ENCODE measurements around the gene RAB34. TPM values are rescaled to one million over a fixed set of nuclear protein-coding genes. Genes with fewer than 3 reads are reported as not detected.

RAB34 gene
- total and polyA plus RNA-seq, 2 experiments from 2014 or later: 277 to 476 TPM

DNA sequence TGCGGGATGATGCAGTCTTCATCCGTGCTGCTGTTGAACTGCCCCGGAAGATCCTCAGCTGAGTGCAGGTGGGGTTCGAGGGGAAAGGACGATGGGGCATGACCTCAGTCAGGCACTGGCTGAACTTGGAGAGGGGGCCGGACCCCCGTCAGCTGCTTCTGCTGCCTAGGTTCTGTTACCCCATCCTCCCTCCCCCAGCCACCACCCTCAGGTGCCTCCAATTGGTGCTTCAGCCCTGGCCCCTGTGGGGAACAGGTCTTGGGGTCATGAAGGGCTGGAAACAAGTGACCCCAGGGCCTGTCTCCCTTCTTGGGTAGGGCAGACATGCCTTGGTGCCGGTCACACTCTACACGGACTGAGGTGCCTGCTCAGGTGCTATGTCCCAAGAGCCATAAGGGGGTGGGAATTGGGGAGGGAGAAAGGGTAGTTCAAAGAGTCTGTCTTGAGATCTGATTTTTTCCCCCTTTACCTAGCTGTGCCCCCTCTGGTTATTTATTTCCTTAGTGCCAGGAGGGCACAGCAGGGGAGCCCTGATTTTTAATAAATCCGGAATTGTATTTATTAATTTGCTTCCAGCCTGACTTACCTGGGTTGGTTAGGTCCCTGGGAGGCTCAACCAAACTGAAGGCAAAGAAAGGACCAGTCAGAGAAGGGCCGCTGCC lies 32.0 kb upstream of the RAB34 start:
- DNase-seq: no peak
- Histone ChIP-seq H2AFZ (no peak overlapping the region), H3F3A (ENCODE audit: insufficient read depth) (0 out of 2 replicates have a peak, but pooled peaks cover 13% of the 10 kb centered on the region), H3K36me3 (ENCODE audit: low read depth) (peaks cover 4% of the 10 kb centered on the region; the same call in 1 of the 2 replicates), H3K4me1 (ENCODE audit: insufficient read depth) (peaks cover 10% of the 10 kb centered on the region; the same call in 1 of the 2 replicates), H3K9me2 (ENCODE audit: insufficient read depth) (no peaks in the 10 kb centered on the region), H3K9me3 (ENCODE audit: low read depth) (no peaks in the 10 kb centered on the region), H3K79me2 (ENCODE audit: insufficient read depth) (peaks cover 55% of the 10 kb centered on the region), H3K27ac (no peak overlapping the region), H3K4me2 (ENCODE audit: unreplicated experiment) (no peak overlapping the region), H3K27me3 (replicated peaks; ENCODE audit: insufficient read depth) (no peaks in the 10 kb centered on the region), H3K4me3 (no peak overlapping the region), H4K20me1 (ENCODE audit: insufficient read depth) (no peaks in the 10 kb centered on the region), H3K9ac (no peak overlapping the region)
- 53 to 56% methylated on average over 11 of the region's 11 CpGs for WGBS, 2 experiments (ENCODE audit: low coverage in 1 of 2, low lambda C conversion rate in 2 of 2, missing lambda C conversion rate in 2 of 2)
- in situ Hi-C loops (cut with MboI): no loop called here
- TF ChIP-seq EZH2 (IDR thresholded peaks at IDR 0.05; ENCODE audit: insufficient read depth, poor library complexity, severe bottlenecking) (no peak), EZH2phosphoT487 (IDR thresholded peaks at IDR 0.05; ENCODE audit: insufficient read depth, low read depth) (no peak)

DNA sequence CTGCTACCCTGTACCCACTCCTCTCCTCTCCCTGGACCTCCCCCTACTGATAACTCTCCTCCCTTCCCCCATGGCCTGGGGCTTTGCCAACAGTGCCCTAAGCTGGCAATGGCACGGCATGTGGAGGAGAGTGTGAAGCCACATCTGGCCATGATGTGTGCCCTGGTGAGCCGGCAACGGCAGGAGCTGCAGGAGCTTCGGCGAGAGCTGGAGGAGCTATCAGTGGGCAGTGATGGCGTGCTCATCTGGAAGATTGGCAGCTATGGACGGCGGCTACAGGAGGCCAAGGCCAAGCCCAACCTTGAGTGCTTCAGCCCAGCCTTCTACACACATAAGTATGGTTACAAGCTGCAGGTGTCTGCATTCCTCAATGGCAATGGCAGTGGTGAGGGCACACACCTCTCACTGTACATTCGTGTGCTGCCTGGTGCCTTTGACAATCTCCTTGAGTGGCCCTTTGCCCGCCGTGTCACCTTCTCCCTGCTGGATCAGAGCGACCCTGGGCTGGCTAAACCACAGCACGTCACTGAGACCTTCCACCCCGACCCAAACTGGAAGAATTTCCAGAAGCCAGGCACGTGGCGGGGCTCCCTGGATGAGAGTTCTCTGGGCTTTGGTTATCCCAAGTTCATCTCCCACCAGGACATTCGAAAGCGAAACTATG lies 31.3 kb upstream of the RAB34 start:
- Histone ChIP-seq H3K9ac (no peak overlapping the region), H3K79me2 (ENCODE audit: insufficient read depth) (peaks cover 60% of the 10 kb centered on the region), H3F3A (ENCODE audit: insufficient read depth) (0 out of 2 replicates have a peak, but pooled peaks cover 13% of the 10 kb centered on the region), H3K4me2 (ENCODE audit: unreplicated experiment) (no peak overlapping the region), H2AFZ (no peak overlapping the region), H3K27me3 (replicated peaks; ENCODE audit: insufficient read depth) (no peaks in the 10 kb centered on the region), H3K9me3 (ENCODE audit: low read depth) (no peaks in the 10 kb centered on the region), H3K4me1 (ENCODE audit: insufficient read depth) (peaks cover 10% of the 10 kb centered on the region; the same call in 1 of the 2 replicates), H3K4me3 (no peak overlapping the region), H3K36me3 (ENCODE audit: low read depth) (peaks cover 4% of the 10 kb centered on the region; the same call in 1 of the 2 replicates), H3K27ac (no peak overlapping the region), H3K9me2 (ENCODE audit: insufficient read depth) (no peaks in the 10 kb centered on the region), H4K20me1 (ENCODE audit: insufficient read depth) (no peaks in the 10 kb centered on the region)
- TF ChIP-seq EZH2phosphoT487 (IDR thresholded peaks at IDR 0.05; ENCODE audit: insufficient read depth, low read depth): no peak
- TF ChIP-seq EZH2 (IDR thresholded peaks at IDR 0.05; ENCODE audit: insufficient read depth, poor library complexity, severe bottlenecking): no peak
- WGBS, 2 experiments (ENCODE audit: low coverage in 1 of 2, low lambda C conversion rate in 2 of 2, missing lambda C conversion rate in 2 of 2): 69% methylated on average over 17 to 18 of the region's 18 CpGs
- in situ Hi-C loops (cut with MboI): no loop called here
- no peak for DNase-seq

DNA sequence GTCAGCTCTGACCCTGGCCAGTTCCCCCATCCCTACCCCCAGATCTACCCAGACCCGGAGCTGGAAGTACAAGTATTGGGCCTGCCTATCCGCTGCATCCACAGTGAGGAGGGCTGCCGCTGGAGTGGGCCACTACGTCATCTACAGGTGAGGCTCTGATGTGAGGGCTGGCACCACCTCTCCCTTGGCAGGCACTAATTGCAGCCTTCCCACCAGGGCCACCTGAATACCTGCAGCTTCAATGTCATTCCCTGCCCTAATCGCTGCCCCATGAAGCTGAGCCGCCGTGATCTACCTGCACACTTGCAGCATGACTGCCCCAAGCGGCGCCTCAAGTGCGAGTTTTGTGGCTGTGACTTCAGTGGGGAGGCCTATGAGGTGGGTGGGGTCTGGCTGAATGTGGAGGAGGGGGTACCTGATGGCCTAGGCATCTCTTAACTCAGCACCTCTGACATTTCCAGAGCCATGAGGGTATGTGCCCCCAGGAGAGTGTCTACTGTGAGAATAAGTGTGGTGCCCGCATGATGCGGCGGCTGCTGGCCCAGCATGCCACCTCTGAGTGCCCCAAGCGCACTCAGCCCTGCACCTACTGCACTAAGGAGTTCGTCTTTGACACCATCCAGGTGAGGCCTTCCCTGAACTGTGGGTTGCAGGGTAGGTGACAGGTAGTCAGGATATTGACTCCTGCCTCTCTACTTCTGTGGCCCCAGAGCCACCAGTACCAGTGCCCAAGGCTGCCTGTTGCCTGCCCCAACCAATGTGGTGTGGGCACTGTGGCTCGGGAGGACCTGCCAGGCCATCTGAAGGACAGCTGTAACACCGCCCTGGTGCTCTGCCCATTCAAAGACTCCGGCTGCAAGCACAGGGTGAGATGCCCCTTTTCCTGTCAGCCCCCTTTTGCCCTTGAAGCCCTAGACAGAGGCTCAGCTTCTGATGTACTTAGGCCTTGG lies 30.4 kb upstream of the RAB34 start:
- in situ Hi-C loops (cut with MboI): no loop called here
- Histone ChIP-seq H3K4me1 (ENCODE audit: insufficient read depth) (peaks cover 13% of the 10 kb centered on the region), H3K9ac (no peak overlapping the region), H3K4me3 (no peak overlapping the region), H3K79me2 (ENCODE audit: insufficient read depth) (peaks cover 60% of the 10 kb centered on the region), H3K9me2 (ENCODE audit: insufficient read depth) (no peaks in the 10 kb centered on the region), H3K36me3 (ENCODE audit: low read depth) (peaks cover 4% of the 10 kb centered on the region; the same call in 1 of the 2 replicates), H2AFZ (no peak overlapping the region), H3K27ac (no peak overlapping the region), H4K20me1 (ENCODE audit: insufficient read depth) (no peaks in the 10 kb centered on the region), H3K4me2 (ENCODE audit: unreplicated experiment) (no peak overlapping the region), H3K9me3 (ENCODE audit: low read depth) (no peaks in the 10 kb centered on the region), H3K27me3 (replicated peaks; ENCODE audit: insufficient read depth) (no peaks in the 10 kb centered on the region), H3F3A (ENCODE audit: insufficient read depth) (0 out of 2 replicates have a peak, but pooled peaks cover 16% of the 10 kb centered on the region)
- TF ChIP-seq EZH2phosphoT487 (IDR thresholded peaks at IDR 0.05; ENCODE audit: insufficient read depth, low read depth) (no peak), EZH2 (IDR thresholded peaks at IDR 0.05; ENCODE audit: insufficient read depth, poor library complexity, severe bottlenecking) (no peak)
- 89 to 96% methylated on average over 18 of the region's 18 CpGs for WGBS, 2 experiments (ENCODE audit: low coverage in 1 of 2, low lambda C conversion rate in 2 of 2, missing lambda C conversion rate in 2 of 2)
- no peak for DNase-seq
